Neuronal stem cell (in vitro differentiated cells): ENCODE measurements around the gene PCNX2.

ENCODE experiments used
- DNase-seq: peaks from one replicate; pipeline ENCODE4 v3.0.0-alpha.2; 2013; ENCODE audit warnings: low spot score
- H2AFZ ChIP-seq: one replicate; pipeline ENCODE4 v1.6.1; 2013; ENCODE audit warnings: mild to moderate bottlenecking, low read length, inconsistent platforms
- H2AK5ac ChIP-seq: 2 replicates; pipeline ENCODE4 v1.6.1; 2013; ENCODE audit warnings: low read depth, mild to moderate bottlenecking, inconsistent platforms, low read length, moderate library complexity, mixed read lengths
- H2BK120ac ChIP-seq: 2 replicates; pipeline ENCODE4 v1.6.1; 2013; ENCODE audit warnings: low read depth, mild to moderate bottlenecking, inconsistent platforms, low read length, moderate library complexity, mixed read lengths
- H2BK12ac ChIP-seq: one replicate; pipeline ENCODE4 v1.6.1; 2013; ENCODE audit warnings: low read length, inconsistent platforms
- H2BK15ac ChIP-seq: 2 replicates; pipeline ENCODE4 v1.6.1; 2013; ENCODE audit warnings: mild to moderate bottlenecking, low read length, inconsistent platforms, mixed read lengths
- H2BK5ac ChIP-seq: one replicate; pipeline ENCODE4 v1.6.1; 2013; ENCODE audit warnings: inconsistent platforms, mild to moderate bottlenecking, low read length, moderate library complexity
- H3K14ac ChIP-seq: one replicate; pipeline ENCODE4 v1.6.1; 2013; ENCODE audit warnings: low read length, inconsistent platforms
- H3K18ac ChIP-seq: 2 replicates; pipeline ENCODE4 v1.6.1; 2013; ENCODE audit warnings: low read length, inconsistent platforms
- H3K23ac ChIP-seq: 2 replicates; pipeline ENCODE4 v1.6.1; 2013; ENCODE audit warnings: low read depth, mild to moderate bottlenecking, mixed read lengths, low read length, inconsistent platforms; ENCODE audit not compliant: poor library complexity
- H3K27ac ChIP-seq: replicated peaks from 3 replicates; pipeline ENCODE4 v1.5.1; 2013; ENCODE audit warnings: low read length, inconsistent platforms
- H3K27me3 ChIP-seq, 3 experiments: 2 replicates each; pipeline ENCODE4 v1.6.1; 2013; ENCODE audit warnings: low read length in 3 of 3, mild to moderate bottlenecking in 2 of 3, inconsistent platforms in 1 of 3, low read depth in 1 of 3, mixed read lengths in 1 of 3, moderate library complexity in 1 of 3; ENCODE audit not compliant: control insufficient read depth in 3 of 3, insufficient read depth in 3 of 3
- H3K36me3 ChIP-seq, 2 donors: replicated peaks in 1 of 2; 2 replicates each; pipeline ENCODE4 v1.6.1; 2013; ENCODE audit warnings: low read length in 2 of 2; ENCODE audit not compliant: control insufficient read depth in 2 of 2, insufficient read depth in 2 of 2
- H3K4ac ChIP-seq: 2 replicates; pipeline ENCODE4 v1.6.1; 2013; ENCODE audit warnings: inconsistent platforms, mild to moderate bottlenecking, low read length, moderate library complexity
- H3K4me1 ChIP-seq, 2 donors: 1 replicate in 1 of 2; 2 replicates in 1 of 2; pipeline ENCODE4 v1.6.1; 2013; ENCODE audit warnings: low read length in 2 of 2, low read depth in 1 of 2; ENCODE audit not compliant: control insufficient read depth in 2 of 2, insufficient read depth in 1 of 2
- H3K4me2 ChIP-seq: one replicate; pipeline ENCODE4 v1.6.1; 2013; ENCODE audit warnings: mild to moderate bottlenecking, low read length, inconsistent platforms; ENCODE audit not compliant: insufficient read depth, poor library complexity, severe bottlenecking
- H3K4me3 ChIP-seq, 2 donors: 2 replicates each; pipeline ENCODE4 v1.5.1; 2013; ENCODE audit warnings: low read length in 2 of 2, mild to moderate bottlenecking in 2 of 2, inconsistent platforms in 1 of 2, moderate library complexity in 1 of 2
- H3K79me1 ChIP-seq: one replicate; pipeline ENCODE4 v1.6.1; 2013; ENCODE audit warnings: low read depth, mild to moderate bottlenecking, inconsistent platforms, low read length, moderate library complexity
- H3K9ac ChIP-seq: one replicate; pipeline ENCODE4 v1.6.1; 2013; ENCODE audit warnings: mild to moderate bottlenecking, low read depth, low read length, inconsistent platforms; ENCODE audit not compliant: poor library complexity
- H3K9me3 ChIP-seq, 2 donors: replicated peaks in 1 of 2; 2 replicates each; pipeline versions ENCODE3 to v1.6.1; 2013; ENCODE audit warnings: low read length in 2 of 2, mild to moderate bottlenecking in 2 of 2, inconsistent platforms in 1 of 2, low read depth in 1 of 2, mixed read lengths in 1 of 2, moderate library complexity in 1 of 2; ENCODE audit not compliant: control insufficient read depth in 2 of 2, insufficient read depth in 1 of 2
- H4K8ac ChIP-seq: one replicate; pipeline ENCODE4 v1.6.1; 2013; ENCODE audit warnings: low read depth, mild to moderate bottlenecking, inconsistent platforms, low read length, moderate library complexity
- H4K91ac ChIP-seq: one replicate; pipeline ENCODE4 v1.6.1; 2013; ENCODE audit warnings: low read length, low read depth, mild to moderate bottlenecking, inconsistent platforms; ENCODE audit not compliant: poor library complexity
- WGBS, 2 donors: extraction: QIAGEN DNeasy Blood & Tissue Kit; methylation state at CpG; one replicate each; pipeline ENCODE4 v1.1.7; 2013; ENCODE audit warnings: missing lambda C conversion rate in 2 of 2, mixed read lengths in 1 of 2; ENCODE audit not compliant: insufficient read length in 2 of 2, insufficient replicate concordance in 1 of 2; ENCODE audit errors: extremely low coverage in 2 of 2; 5-methylcytosine and 5-hydroxymethylcytosine counted together

The PCNX2 gene

DNA sequence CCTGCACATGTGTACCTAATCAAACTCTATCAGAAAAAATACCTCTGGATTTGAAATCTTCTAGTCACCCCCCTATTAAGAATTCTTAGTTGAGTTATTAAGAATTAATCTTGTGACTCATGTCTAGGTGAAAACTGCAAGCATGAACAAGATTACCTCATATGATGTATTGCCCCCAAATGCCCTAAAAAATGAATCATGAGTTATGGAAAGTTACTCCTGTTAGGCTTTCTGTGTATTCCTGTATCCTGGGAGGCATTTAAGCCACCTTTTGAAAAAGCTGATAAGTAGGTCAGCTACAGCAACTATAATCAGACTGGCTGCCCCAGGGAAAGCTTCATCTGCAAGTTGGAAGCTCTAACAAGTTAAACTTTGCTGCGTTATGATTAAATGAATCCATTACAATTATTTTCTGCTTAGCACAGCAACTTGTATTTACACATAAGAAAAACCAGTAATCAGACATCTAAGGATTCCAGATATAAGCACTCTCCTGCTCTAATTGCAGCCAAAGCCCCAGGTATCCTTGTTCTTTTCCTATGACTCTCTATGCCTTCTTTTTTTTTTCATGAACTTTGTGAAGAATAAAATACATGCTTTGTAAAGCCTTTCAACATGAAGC is 197.5 kb downstream of the PCNX2 start:
- H3K18ac ChIP-seq: no peak overlapping the region
- no peak overlapping the region for H4K91ac ChIP-seq
- H3K23ac ChIP-seq: no peak overlapping the region
- no peak overlapping the region for H2BK120ac ChIP-seq
- no CpG with 5 or more reads among the region's 1 CpG for WGBS, 2 donors
- no peaks in the 10 kb centered on the region for H3K9me3 ChIP-seq
- H3K4ac ChIP-seq: no peak overlapping the region
- no peak overlapping the region for H3K9ac ChIP-seq
- no peaks in the 10 kb centered on the region for H3K79me1 ChIP-seq
- H2BK5ac ChIP-seq: no peak overlapping the region
- no peak overlapping the region for H2AK5ac ChIP-seq
- no peak overlapping the region for H2AFZ ChIP-seq
- no peaks in the 10 kb centered on the region for H3K36me3 ChIP-seq
- H4K8ac ChIP-seq: no peak overlapping the region
- no peak overlapping the region for H2BK12ac ChIP-seq
- no peak for DNase-seq
- no peak overlapping the region for H3K27ac ChIP-seq
- no peak overlapping the region for H2BK15ac ChIP-seq
- H3K4me2 ChIP-seq: no peak overlapping the region
- no peaks in the 10 kb centered on the region for H3K4me1 ChIP-seq
- no peaks in the 10 kb centered on the region for H3K27me3 ChIP-seq
- no peak overlapping the region for H3K14ac ChIP-seq
- H3K4me3 ChIP-seq: no peak overlapping the region

DNA sequence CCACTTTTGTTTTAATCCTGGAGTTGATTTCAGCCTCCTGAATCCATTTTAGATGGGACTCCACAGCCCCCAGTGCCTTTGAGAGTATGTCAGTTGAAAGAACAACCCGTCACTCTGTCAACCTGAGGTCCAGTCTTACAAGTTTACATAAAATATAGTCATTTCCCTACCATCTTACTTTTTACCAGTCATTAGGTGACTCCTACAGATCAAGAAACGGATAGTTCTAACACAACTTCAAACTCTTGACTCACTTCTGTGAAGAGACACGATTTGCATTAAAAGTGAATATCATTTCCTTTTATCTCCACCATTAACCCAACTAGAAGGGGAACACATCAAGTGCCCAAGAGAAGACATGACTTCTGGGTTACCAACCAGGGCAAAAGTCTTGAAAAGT is 198.0 kb downstream of the PCNX2 start:
- no peak overlapping the region for H4K91ac ChIP-seq
- no peaks in the 10 kb centered on the region for H3K4me1 ChIP-seq
- H2AK5ac ChIP-seq: no peak overlapping the region
- WGBS, 2 donors: no CpG with 5 or more reads among the region's 3 CpGs
- H2BK12ac ChIP-seq: no peak overlapping the region
- no peak overlapping the region for H3K4ac ChIP-seq
- H3K14ac ChIP-seq: no peak overlapping the region
- no peak overlapping the region for H3K27ac ChIP-seq
- H3K4me3 ChIP-seq: no peak overlapping the region
- H2BK5ac ChIP-seq: no peak overlapping the region
- no peaks in the 10 kb centered on the region for H3K79me1 ChIP-seq
- H2BK15ac ChIP-seq: no peak overlapping the region
- H3K27me3 ChIP-seq: no peaks in the 10 kb centered on the region
- no peak overlapping the region for H4K8ac ChIP-seq
- H3K36me3 ChIP-seq: no peaks in the 10 kb centered on the region
- no peak overlapping the region for H3K23ac ChIP-seq
- DNase-seq: no peak
- no peak overlapping the region for H3K4me2 ChIP-seq
- H2BK120ac ChIP-seq: no peak overlapping the region
- no peak overlapping the region for H3K18ac ChIP-seq
- H2AFZ ChIP-seq: no peak overlapping the region
- H3K9ac ChIP-seq: no peak overlapping the region
- no peaks in the 10 kb centered on the region for H3K9me3 ChIP-seq

DNA sequence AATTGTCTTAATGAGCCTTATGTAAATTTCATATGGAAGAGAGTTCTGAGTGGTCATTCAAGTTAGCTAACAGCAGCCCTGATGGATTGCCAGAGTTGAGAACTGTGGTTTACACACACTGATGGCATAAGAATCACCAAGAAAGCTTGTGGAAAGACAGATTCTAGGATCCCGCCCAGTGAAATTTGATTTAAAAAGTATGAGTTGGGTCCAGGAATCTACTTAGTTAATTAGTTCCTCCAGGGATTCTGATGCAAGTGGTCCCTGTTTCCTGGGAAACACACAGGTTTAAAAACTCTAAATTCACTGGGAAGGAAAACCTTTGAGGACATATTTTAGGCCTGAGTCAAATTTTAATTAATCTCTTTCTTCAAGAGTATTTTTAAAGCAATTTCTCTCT is 200.8 kb downstream of the PCNX2 start:
- H4K91ac ChIP-seq: no peak overlapping the region

GRCh38 chr1:233094269-233094668 is 201.3 kb downstream of the PCNX2 start:
- no peak overlapping the region for H3K14ac ChIP-seq
- no peak overlapping the region for H3K4ac ChIP-seq
- H3K4me2 ChIP-seq: no peak overlapping the region
- no peak overlapping the region for H3K4me3 ChIP-seq
- H3K18ac ChIP-seq: no peak overlapping the region
- no peak overlapping the region for H3K9ac ChIP-seq
- H2BK120ac ChIP-seq: no peak overlapping the region
- no peak overlapping the region for H3K23ac ChIP-seq
- no peaks in the 10 kb centered on the region for H3K9me3 ChIP-seq
- H2BK5ac ChIP-seq: no peak overlapping the region
- no peaks in the 10 kb centered on the region for H3K36me3 ChIP-seq
- H2AK5ac ChIP-seq: no peak overlapping the region
- WGBS, 2 donors: no CpG with 5 or more reads among the region's 2 CpGs
- H2BK15ac ChIP-seq: no peak overlapping the region
- H3K27ac ChIP-seq: no peak overlapping the region
- H2BK12ac ChIP-seq: no peak overlapping the region
- no peak for DNase-seq
- H3K79me1 ChIP-seq: no peaks in the 10 kb centered on the region
- H3K4me1 ChIP-seq: no peaks in the 10 kb centered on the region
- H4K91ac ChIP-seq: no peak overlapping the region
- H2AFZ ChIP-seq: no peak overlapping the region
- H3K27me3 ChIP-seq: no peaks in the 10 kb centered on the region
- no peak overlapping the region for H4K8ac ChIP-seq

More for the DNA sequence above, 200.8 kb downstream of the PCNX2 start:
- Histone ChIP-seq H3K27ac (no peak overlapping the region), H3K23ac (no peak overlapping the region), H3K27me3 (no peaks in the 10 kb centered on the region), H2AFZ (no peak overlapping the region), H3K4me2 (no peak overlapping the region), H2BK15ac (no peak overlapping the region), H3K79me1 (no peaks in the 10 kb centered on the region), H3K14ac (no peak overlapping the region), H4K8ac (no peak overlapping the region), H3K9me3 (no peaks in the 10 kb centered on the region), H3K4me1 (no peaks in the 10 kb centered on the region), H2BK120ac (no peak overlapping the region), H2BK12ac (no peak overlapping the region), H3K4ac (no peak overlapping the region), H2BK5ac (no peak overlapping the region), H3K9ac (no peak overlapping the region), H3K18ac (no peak overlapping the region), H3K36me3 (no peaks in the 10 kb centered on the region), H2AK5ac (no peak overlapping the region), H3K4me3 (no peak overlapping the region)
- no peak for DNase-seq
- WGBS, 2 donors: no CpG with 5 or more reads among the region's 1 CpG
